ENCODE measurements around the gene FARS2.
A peak's percentile ranks its signal among the peaks of the same experiment; 100 is the strongest.

FARS2 gene

DNA sequence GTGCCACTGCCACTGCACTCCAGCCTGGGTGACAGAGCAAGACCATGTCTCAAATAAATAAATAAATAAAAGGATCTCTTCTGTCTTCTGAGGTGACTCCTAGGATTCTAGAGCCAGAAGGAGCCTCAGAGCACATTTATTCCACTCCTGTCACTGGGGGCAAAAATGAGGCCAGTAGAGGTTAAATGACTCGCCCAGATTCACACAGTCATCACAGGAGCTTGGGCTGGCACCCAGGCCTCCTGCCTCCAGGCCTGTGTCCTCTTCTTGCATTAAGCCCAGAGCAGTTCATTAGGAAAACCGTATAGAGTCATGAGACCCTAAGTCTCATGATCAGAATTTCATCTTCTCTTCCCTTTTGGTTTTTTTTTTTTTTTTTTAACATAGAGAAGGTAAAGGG lies 502.1 kb downstream of the FARS2 start:
- Mint-ChIP-seq H3K27me3 (no peaks in the 10 kb centered on the region), H3K9me3 (peaks cover under 1% of the 10 kb centered on the region), H3K36me3 (peaks cover 24% of the 10 kb centered on the region), H3K4me1 (peaks cover 27% of the 10 kb centered on the region), H3K27ac (peak overlapping the region; percentile 79), H3K4me3 (no peak overlapping the region)
- peak; percentile 40 for ATAC-seq

DNA sequence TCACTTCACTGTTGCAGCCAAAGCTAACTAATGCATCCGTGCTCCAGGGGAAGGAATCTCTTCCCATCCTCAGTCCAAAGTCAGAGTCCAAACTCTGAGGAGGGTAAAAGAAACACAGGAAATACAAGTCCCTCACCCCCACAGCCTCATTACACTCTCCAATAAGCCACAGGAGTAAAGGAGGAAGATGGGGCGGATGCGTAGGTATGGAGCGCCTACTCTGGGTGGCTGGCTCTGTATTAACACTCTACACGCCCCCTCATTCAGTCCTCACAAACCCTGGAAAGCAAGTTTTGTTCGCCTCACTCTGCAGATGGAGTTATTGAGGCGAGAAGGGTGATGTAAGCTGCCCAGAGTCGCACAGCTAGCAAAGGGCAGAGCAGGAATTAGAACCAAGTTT lies 502.6 kb downstream of the FARS2 start:
- peak overlapping the region; percentile 79 for H3K27ac Mint-ChIP-seq
- H3K4me3 Mint-ChIP-seq, result no peak overlapping the region
- peaks cover 27% of the 10 kb centered on the region for H3K4me1 Mint-ChIP-seq
- H3K9me3 Mint-ChIP-seq, result peaks cover 4% of the 10 kb centered on the region
- no peaks in the 10 kb centered on the region for H3K27me3 Mint-ChIP-seq
- ATAC-seq, result peak; percentile 81
- H3K36me3 Mint-ChIP-seq, result peaks cover 29% of the 10 kb centered on the region

DNA sequence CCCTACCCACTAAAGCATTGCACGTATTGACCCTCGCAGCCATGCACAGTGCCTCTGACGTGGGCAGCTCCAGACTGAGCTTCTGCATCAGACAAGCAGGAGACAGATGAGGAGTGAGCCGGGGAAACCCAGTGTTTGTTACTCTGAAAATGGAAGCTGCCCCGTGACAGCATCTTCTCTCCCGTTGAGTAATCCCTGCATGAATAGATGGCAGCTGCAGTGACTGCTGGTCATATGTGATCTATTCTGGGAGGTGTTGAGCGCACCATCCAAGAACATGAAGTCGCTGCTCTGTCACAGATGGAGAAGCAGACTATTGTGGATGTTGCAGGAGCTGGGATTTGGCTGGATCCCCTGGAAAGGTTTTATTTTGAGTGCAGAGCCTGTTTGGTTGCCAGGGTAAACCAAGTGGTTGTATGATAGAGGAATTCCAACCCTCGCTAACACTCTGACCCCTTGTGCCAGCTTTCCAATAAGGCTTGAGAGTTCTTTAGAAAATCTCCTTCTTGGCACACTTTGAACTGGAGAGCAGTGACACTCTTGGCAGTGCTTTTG lies 503.2 kb downstream of the FARS2 start:
- Mint-ChIP-seq H3K4me3 (peak overlapping the region; percentile 59), H3K36me3 (peaks cover 34% of the 10 kb centered on the region), H3K27ac (peak overlapping the region; percentile 79), H3K27me3 (no peaks in the 10 kb centered on the region), H3K4me1 (peaks cover 28% of the 10 kb centered on the region), H3K9me3 (peaks cover 4% of the 10 kb centered on the region)
- ATAC-seq, result peak; percentile 81

DNA sequence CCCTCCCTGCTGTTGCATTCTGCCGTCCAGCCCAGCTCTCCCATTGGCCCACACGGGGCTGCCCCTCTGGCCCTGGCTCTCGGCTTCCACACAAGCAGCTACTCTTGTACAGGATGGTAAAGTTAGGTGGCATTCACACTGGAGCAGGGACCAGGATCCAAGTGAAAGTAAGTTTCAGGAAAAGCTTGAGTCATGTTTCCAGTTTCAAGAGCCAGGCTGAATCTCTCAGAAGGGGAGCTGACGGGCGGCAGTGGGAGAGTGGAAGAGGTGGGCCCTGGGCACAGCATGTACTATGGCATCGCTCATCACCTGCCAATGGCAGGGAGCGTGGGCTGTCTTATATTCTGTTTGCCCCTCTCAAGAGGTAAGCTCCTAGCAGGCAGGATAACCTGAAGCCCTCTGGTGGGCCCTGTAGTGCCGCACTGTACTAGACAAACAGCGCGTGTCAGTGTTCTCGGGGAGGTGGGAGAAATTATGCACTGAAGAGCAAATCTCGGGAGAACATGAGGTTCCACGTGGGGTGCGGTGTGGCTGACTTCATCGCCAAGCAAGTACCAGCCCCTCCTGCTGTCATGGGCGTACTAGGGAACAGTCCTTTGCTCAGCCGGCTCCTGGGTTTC lies 503.9 kb downstream of the FARS2 start:
- Mint-ChIP-seq H3K9me3 (peaks cover 4% of the 10 kb centered on the region), H3K36me3 (peaks cover 40% of the 10 kb centered on the region), H3K27me3 (no peaks in the 10 kb centered on the region), H3K4me3 (no peak overlapping the region), H3K27ac (no peak overlapping the region), H3K4me1 (peaks cover 34% of the 10 kb centered on the region)
- ATAC-seq, result no peak

DNA sequence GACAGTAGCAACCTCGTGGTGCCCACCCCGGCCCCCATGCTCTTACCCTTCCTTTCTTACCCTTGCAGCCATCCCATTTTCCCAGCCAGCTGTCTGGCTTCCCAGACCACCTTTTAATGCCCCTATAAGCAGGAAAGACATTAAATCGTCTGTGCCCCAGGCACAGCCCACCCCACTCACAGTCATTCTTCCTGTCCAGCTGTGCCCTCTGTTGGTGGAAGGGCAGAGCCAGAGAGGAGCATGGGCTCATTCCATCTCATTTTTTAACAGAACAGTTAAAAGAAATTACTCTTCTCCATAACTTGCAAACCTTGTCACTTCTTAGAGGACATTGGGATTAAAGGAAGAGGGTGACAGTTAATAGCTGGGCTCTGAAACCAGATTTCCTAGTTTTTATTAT lies 504.9 kb downstream of the FARS2 start:
- no peaks in the 10 kb centered on the region for H3K27me3 Mint-ChIP-seq
- H3K36me3 Mint-ChIP-seq, result peaks cover 36% of the 10 kb centered on the region
- H3K4me3 Mint-ChIP-seq, result no peak overlapping the region
- peak overlapping the region; percentile 37 for H3K27ac Mint-ChIP-seq
- ATAC-seq, result no peak
- H3K9me3 Mint-ChIP-seq, result peaks cover 4% of the 10 kb centered on the region
- peaks cover 34% of the 10 kb centered on the region for H3K4me1 Mint-ChIP-seq

GRCh38 chr6:5767471-5767870 lies 506.2 kb downstream of the FARS2 start:
- H3K36me3 Mint-ChIP-seq, result peaks cover 46% of the 10 kb centered on the region
- no peak overlapping the region for H3K4me3 Mint-ChIP-seq
- no peaks in the 10 kb centered on the region for H3K27me3 Mint-ChIP-seq
- peaks cover 34% of the 10 kb centered on the region for H3K4me1 Mint-ChIP-seq
- H3K9me3 Mint-ChIP-seq, result peaks cover 4% of the 10 kb centered on the region
- no peak for ATAC-seq
- H3K27ac Mint-ChIP-seq, result no peak overlapping the region

- Mint-ChIP-seq H3K27ac (no peak overlapping the region), H3K4me3 (no peak overlapping the region), H3K4me1 (peaks cover 9% of the 10 kb centered on the region), H3K27me3 (no peaks in the 10 kb centered on the region), H3K9me3 (peaks cover 4% of the 10 kb centered on the region), H3K36me3 (peaks cover 71% of the 10 kb centered on the region)
- no peak for ATAC-seq
Measured at GRCh38 chr6:5771211-5771610, 509.9 kb downstream of the FARS2 start.

DNA sequence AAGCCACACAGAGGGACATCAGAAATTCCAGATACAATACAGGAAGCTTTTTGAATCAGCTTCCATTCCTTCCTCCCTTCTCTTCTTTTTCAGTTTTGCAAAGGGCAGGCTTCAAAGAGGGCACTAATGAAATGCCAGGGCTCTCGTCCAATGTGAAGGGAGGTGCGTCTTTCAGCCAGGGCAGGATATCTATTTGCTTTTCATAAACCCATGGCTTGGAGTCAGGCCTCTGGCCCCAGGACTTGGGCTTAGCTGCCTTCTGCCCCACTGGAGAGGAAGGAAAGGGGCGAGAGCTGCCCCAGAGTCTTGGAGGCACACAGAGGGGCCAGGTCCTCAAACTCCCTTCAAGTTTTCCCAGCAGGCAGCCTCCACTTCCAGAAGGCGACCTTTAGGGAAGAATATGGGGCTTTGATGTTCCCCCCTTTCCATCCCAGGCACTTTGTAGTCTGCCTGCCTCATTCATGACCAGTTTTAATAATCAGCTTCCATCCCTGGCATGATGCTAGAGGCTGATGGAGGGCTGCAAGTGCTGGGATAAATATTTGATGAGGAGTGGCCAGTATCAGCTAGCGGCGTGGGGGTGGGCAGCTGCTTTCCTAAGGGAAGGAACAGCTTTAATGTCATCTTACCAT lies 510.6 kb downstream of the FARS2 start:
- peaks cover 4% of the 10 kb centered on the region for H3K9me3 Mint-ChIP-seq
- no peaks in the 10 kb centered on the region for H3K27me3 Mint-ChIP-seq
- peaks cover 6% of the 10 kb centered on the region for H3K4me1 Mint-ChIP-seq
- no peak overlapping the region for H3K4me3 Mint-ChIP-seq
- no peak for ATAC-seq
- no peak overlapping the region for H3K27ac Mint-ChIP-seq
- H3K36me3 Mint-ChIP-seq, result peaks cover 68% of the 10 kb centered on the region

- Mint-ChIP-seq H3K4me1 (peaks cover 13% of the 10 kb centered on the region), H3K27me3 (no peaks in the 10 kb centered on the region), H3K4me3 (no peak overlapping the region), H3K9me3 (peaks cover 4% of the 10 kb centered on the region), H3K27ac (no peak overlapping the region), H3K36me3 (peaks cover 67% of the 10 kb centered on the region)
- ATAC-seq, result no peak
Measured at GRCh38 chr6:5772408-5773120, 511.3 kb downstream of the FARS2 start.

DNA sequence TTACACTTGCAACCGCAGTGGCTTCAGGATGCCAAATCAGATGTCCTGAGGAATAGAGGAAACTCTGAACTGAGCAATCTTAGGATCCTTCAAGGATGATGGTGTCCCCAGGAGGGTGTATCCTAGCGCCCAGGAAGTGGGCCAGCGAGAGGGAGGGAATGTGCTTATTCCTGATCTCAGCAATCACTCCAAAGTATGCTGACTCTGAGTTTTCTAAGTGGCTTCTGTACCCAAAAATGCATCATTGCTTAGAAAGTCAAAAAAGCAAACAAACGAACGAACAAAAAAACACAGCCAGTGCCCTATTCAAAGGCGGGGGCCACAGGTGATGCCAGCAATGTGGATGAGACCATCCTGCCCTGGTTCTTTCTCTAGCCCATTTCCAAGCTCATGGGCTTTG lies 514.8 kb downstream of the FARS2 start:
- Mint-ChIP-seq H3K4me3 (no peak overlapping the region), H3K9me3 (no peaks in the 10 kb centered on the region), H3K27me3 (no peaks in the 10 kb centered on the region), H3K4me1 (peaks cover 22% of the 10 kb centered on the region), H3K27ac (no peak overlapping the region), H3K36me3 (peaks cover 53% of the 10 kb centered on the region)
- no peak for ATAC-seq

DNA sequence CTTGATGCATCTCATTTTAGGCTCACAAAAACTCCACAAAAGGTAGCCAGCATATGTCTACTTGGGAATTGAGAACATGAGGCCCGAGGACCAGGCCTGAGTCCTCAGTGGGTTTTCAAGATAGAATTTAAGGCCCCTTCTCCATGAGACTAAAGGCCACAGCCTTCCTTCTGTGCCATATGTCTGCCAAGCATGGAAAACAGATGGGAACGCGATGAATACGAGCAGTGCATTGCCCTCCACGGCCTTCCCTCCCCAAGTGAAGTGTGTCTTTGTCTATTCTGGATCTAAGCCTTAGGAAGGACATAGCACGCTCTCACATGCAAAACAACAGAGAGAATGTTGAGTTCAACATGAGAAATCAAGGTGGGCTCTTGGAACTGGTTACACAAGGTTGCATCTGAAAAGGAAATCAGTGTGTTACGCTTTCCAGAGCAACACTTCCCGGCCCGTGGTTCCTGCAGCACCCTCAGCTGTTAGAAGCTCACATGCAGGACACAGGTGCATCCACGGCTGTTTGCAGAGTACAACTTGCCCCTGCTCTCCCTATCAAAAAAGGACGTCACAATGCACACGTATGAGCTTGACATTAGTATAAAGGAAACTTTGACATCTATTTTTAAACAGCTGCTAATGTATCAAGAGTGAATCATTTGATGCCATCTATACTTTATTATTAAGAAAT lies 515.5 kb downstream of the FARS2 start:
- Mint-ChIP-seq H3K27me3 (no peaks in the 10 kb centered on the region), H3K4me1 (peaks cover 24% of the 10 kb centered on the region), H3K4me3 (no peak overlapping the region), H3K36me3 (peaks cover 53% of the 10 kb centered on the region), H3K9me3 (no peaks in the 10 kb centered on the region), H3K27ac (no peak overlapping the region)
- ATAC-seq, result no peak

GRCh38 chr6:5778317-5778857 lies 517.1 kb downstream of the FARS2 start:
- H3K27ac Mint-ChIP-seq, result peak overlapping the region; percentile 59
- no peak overlapping the region for H3K4me3 Mint-ChIP-seq
- ATAC-seq, result peak; percentile 82
- H3K9me3 Mint-ChIP-seq, result no peaks in the 10 kb centered on the region
- H3K36me3 Mint-ChIP-seq, result peaks cover 44% of the 10 kb centered on the region
- H3K4me1 Mint-ChIP-seq, result peaks cover 33% of the 10 kb centered on the region
- H3K27me3 Mint-ChIP-seq, result no peaks in the 10 kb centered on the region

DNA sequence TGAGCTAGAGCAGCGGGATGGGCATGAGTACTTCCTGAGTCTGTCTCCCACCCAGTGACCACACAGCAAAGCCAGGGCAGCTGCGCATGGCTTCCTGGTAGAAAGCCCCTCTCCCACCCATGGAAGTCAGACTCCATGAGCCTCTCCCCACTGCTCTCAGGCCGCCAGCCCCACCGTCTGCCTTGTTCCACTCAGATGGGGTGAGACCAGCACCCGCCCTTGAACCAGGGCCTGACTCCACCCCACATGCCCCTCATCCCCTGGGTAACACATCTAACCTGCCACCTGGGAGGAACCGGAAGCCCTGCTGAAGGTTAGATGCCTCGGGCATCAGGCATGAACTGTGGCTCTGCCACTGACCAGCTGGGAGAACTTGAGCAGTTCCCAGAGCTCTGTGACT lies 517.6 kb downstream of the FARS2 start:
- Mint-ChIP-seq H3K27me3 (no peaks in the 10 kb centered on the region), H3K4me3 (no peak overlapping the region), H3K9me3 (no peaks in the 10 kb centered on the region), H3K4me1 (peaks cover 33% of the 10 kb centered on the region), H3K27ac (no peak overlapping the region), H3K36me3 (peaks cover 41% of the 10 kb centered on the region)
- ATAC-seq, result no peak

- no peak overlapping the region for H3K27ac Mint-ChIP-seq
- no peaks in the 10 kb centered on the region for H3K27me3 Mint-ChIP-seq
- H3K4me3 Mint-ChIP-seq, result no peak overlapping the region
- peaks cover 23% of the 10 kb centered on the region for H3K36me3 Mint-ChIP-seq
- ATAC-seq, result no peak
- no peaks in the 10 kb centered on the region for H3K9me3 Mint-ChIP-seq
- H3K4me1 Mint-ChIP-seq, result peaks cover 41% of the 10 kb centered on the region
Measured at GRCh38 chr6:5781019-5781418, 519.7 kb downstream of the FARS2 start.

DNA sequence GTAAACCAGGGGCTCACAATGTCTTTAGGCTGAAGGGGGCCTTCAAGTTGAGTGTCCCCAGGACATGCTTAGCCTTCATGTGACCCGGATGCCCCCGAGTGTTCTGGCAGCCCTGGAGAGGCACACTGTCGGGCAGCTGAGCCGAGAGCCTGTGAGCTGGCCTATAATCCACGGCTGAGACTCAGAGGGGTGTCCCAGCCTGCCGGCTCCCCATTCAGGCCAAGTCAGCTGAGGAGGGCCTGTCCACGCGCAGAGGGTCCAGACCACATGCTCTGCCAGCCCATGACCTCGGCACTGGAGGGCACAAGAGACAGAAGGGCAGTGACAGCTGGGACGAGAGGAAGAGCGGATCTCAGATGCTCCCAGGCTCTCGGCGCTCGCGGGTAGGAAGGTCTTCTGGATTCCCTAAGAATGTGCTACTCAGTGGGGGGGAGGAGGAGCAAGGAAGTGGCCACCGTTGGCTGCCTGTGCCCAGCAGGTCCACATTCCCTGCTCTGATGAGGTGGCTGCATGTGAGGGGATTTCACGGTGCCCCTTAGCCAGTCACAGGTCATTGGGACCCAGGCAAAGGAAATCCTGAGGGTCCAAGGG lies 520.7 kb downstream of the FARS2 start:
- H3K27me3 Mint-ChIP-seq, result no peaks in the 10 kb centered on the region
- no peaks in the 10 kb centered on the region for H3K9me3 Mint-ChIP-seq
- ATAC-seq, result no peak
- H3K36me3 Mint-ChIP-seq, result peaks cover 17% of the 10 kb centered on the region
- H3K4me1 Mint-ChIP-seq, result peaks cover 39% of the 10 kb centered on the region
- H3K4me3 Mint-ChIP-seq, result no peak overlapping the region
- H3K27ac Mint-ChIP-seq, result no peak overlapping the region
